Measurements from ENCODE around the gene DHDH. TPM values are rescaled to one million over a fixed set of nuclear protein-coding genes. Genes with fewer than 3 reads are reported as not detected.

DHDH gene
- total and polyA plus RNA-seq, 2 experiments from 2014 or later, result 2.2 to 10.2 TPM

GRCh38 chr19:48928164-48929025 lies 5.1 kb upstream of the DHDH start:
- Histone ChIP-seq H3K9me3 (ENCODE audit: low read depth) (no peaks in the 10 kb centered on the region), H3K36me3 (no peaks in the 10 kb centered on the region), H3K27ac (no peak overlapping the region), H3K4me3 (no peak overlapping the region), H3K4me1 (ENCODE audit: low read depth) (no peaks in the 10 kb centered on the region), H3K27me3 (peaks cover 2% of the 10 kb centered on the region)
- TF ChIP-seq CTCF (IDR thresholded peaks at IDR 0.05; ENCODE audit: low read depth, low read length), result no peak
- peak in 1 of 2 donors; percentile 79 for DNase-seq (ENCODE audit: low read depth in 1 of 2, low spot score in 1 of 2)

GRCh38 chr19:48934837-48935236 lies 1.3 kb downstream of the DHDH start:
- DNase-seq (ENCODE audit: low read depth in 1 of 2, low spot score in 1 of 2), result no peak
- TF ChIP-seq CTCF (IDR thresholded peaks at IDR 0.05; ENCODE audit: low read depth, low read length), result no peak
- Histone ChIP-seq H3K4me3 (no peak overlapping the region), H3K4me1 (ENCODE audit: low read depth) (peaks cover 9% of the 10 kb centered on the region), H3K36me3 (no peaks in the 10 kb centered on the region), H3K9me3 (ENCODE audit: low read depth) (no peaks in the 10 kb centered on the region), H3K27me3 (peaks cover 2% of the 10 kb centered on the region), H3K27ac (no peak overlapping the region)

GRCh38 chr19:48935864-48936263 lies 2.4 kb downstream of the DHDH start:
- DNase-seq (ENCODE audit: low read depth in 1 of 2, low spot score in 1 of 2), result no peak
- Histone ChIP-seq H3K4me1 (ENCODE audit: low read depth) (peaks cover 9% of the 10 kb centered on the region), H3K27ac (no peak overlapping the region), H3K27me3 (peaks cover 2% of the 10 kb centered on the region), H3K9me3 (ENCODE audit: low read depth) (no peaks in the 10 kb centered on the region), H3K36me3 (no peaks in the 10 kb centered on the region), H3K4me3 (no peak overlapping the region)
- no peak for TF ChIP-seq CTCF (IDR thresholded peaks at IDR 0.05; ENCODE audit: low read depth, low read length)

GRCh38 chr19:48938256-48938655 lies 4.8 kb downstream of the DHDH start:
- DNase-seq (ENCODE audit: low read depth in 1 of 2, low spot score in 1 of 2), result no peak

DNA sequence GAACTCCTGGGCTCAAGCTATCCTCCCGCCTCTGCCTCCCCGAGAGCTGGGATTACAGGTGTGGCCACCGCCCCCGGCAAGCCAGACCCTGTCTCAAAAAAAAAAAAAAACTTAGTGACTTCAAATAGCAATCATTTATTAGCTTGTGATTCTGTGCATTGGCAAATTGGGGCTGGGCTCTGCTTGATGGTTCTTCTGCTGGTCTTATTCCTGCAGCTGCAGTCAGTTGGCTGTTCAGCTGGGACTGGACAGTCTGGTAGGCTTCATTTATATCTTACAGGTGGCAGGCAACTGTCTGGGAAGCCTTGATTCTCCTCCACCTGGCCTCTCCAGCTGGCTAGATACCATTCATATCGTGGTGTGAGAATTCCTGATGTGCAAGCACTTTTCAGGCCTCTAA lies 7.4 kb downstream of the DHDH start:
- Histone ChIP-seq H3K9me3 (ENCODE audit: low read depth) (no peaks in the 10 kb centered on the region), H3K4me3 (no peak overlapping the region), H3K27me3 (no peaks in the 10 kb centered on the region), H3K4me1 (ENCODE audit: low read depth) (no peaks in the 10 kb centered on the region), H3K27ac (no peak overlapping the region), H3K36me3 (no peaks in the 10 kb centered on the region)
- no peak for TF ChIP-seq CTCF (IDR thresholded peaks at IDR 0.05; ENCODE audit: low read depth, low read length)
- no peak for DNase-seq (ENCODE audit: low read depth in 1 of 2, low spot score in 1 of 2)

More at GRCh38 chr19:48938256-48938655, 4.8 kb downstream of the DHDH start:
- no peaks in the 10 kb centered on the region for H3K27me3 ChIP-seq
- H3K36me3 ChIP-seq, result no peaks in the 10 kb centered on the region
- no peak overlapping the region for H3K4me3 ChIP-seq
- H3K4me1 ChIP-seq (ENCODE audit: low read depth), result peaks cover 9% of the 10 kb centered on the region
- no peaks in the 10 kb centered on the region for H3K9me3 ChIP-seq (ENCODE audit: low read depth)
- TF ChIP-seq CTCF (IDR thresholded peaks at IDR 0.05; ENCODE audit: low read depth, low read length), result no peak
- no peak overlapping the region for H3K27ac ChIP-seq
